NCI-H2081 treated with DMSO at 0.1 percent for 48 hours (cell line): ENCODE data around the gene RELN.
"Not testable (repeated sequence)": the region's sequence is repeated elsewhere in the genome, so short reads cannot be mapped to it uniquely, and the experiment has no call there.

Source experiments
- DNase-seq: peaks from one replicate; lab custom pipeline; 2025; lab: John Stamatoyannopoulos, UW

RELN gene

DNA sequence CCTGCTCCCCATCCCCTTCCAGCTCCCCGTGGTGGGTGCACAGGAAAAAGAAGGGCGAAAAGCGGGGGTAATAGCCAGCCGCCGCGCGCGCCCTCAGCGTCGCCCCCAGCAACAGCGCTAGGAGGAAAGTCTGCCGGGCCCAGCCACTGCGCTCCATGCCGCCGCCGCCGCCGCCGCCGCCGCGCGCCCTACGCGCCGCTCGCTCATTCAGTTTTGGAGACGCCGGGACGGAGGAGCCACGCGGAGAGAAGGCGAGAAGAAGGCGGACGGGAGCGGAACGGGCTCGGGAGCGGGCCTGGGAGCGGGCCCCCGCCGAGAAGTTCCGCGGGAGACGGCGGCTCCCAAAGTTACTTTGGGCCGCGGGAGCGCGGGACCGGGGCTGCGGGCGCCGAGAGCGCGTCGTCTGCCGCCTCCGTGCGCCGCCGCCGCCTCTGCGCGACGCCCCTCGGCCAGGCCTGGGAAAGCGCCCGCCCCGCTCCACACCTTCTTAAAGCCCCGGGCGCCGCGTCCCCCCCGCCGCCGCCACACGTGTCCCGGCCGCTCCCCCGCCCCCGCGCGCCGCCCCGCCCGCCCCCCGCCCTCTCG is at the start of gene RELN:
RELN (minus strand) TSS at position 459 of the 585 bp plus-strand sequence; CDS start at position 157, 302 bp downstream.
- no peak for DNase-seq

DNA sequence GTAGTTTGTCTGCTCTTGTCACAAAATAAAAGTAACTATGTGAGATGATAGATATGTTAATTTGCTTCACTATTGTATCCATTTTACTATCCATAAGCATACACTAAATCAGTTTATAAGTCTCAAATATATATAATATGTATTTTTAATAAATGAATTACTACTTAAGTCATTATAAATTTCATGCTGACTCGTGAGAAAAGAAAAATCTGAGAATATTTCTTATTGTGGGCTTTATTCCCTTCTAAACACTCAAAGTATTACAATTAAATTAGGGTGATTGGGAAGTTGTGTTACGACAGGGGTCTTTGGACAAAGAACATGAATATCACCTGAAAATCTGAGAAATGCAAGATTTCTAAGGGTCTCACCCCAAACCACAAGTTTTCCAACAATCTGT is 48.7 kb upstream of the RELN start:
- DNase-seq = no peak

DNA sequence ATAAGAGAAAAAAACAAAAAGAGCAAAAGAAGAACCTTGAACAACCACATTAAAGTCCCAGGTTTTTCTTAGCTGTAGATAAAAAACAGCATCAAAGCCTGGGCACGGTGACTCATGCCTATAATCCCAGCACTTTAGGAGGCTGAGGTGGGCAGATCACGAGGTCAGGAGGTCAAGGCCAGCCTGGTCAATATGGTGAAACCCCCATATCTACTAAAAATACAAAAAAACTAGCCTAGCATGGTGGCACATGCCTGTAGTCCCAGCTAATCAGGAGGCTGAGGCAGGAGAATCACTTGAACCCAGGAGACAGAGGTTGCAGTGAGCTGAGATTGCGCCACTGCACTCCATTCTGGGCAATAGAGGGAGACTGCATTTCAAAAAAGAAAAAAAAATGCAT is 47.4 kb upstream of the RELN start:
- DNase-seq = not testable (repeated sequence)

DNA sequence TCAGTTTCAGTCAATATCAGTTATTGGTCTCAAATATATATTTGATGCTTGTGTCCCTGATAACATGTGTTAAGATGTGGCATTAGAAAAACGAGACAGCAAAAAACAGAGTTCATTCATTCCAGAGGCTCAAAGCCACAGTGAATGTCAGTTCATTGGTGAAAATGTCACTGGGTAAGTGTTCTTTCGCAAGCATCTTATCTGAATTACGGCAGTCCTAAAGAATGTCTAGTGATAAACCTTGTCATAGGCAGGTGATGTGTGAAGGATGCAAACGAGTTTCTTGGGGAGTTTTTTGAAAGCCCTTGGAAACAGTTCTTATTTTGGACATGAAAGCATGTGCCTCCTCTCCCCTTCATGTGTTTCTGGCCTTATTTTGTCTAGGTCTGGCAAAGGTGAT is 45.9 kb upstream of the RELN start:
- no peak for DNase-seq

DNA sequence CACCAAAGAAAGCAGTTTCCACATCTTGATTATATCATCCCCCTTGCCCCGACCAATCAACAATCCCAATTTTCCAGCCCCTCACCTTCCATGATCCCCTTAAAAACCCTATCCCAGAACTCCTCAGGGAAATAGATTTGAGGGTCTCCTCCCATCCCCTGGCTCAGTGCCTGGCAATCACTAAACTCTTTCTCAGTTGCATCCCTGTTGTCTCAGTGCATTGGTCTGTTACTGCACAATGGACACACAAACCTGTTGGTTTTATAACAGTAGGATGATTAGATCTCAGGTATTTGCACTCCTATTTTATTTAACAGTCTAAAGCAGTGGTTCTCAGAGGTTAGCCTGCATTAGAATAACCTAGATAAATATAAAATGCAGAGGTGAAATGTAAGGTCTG is 45.2 kb upstream of the RELN start:
- no peak for DNase-seq

DNA sequence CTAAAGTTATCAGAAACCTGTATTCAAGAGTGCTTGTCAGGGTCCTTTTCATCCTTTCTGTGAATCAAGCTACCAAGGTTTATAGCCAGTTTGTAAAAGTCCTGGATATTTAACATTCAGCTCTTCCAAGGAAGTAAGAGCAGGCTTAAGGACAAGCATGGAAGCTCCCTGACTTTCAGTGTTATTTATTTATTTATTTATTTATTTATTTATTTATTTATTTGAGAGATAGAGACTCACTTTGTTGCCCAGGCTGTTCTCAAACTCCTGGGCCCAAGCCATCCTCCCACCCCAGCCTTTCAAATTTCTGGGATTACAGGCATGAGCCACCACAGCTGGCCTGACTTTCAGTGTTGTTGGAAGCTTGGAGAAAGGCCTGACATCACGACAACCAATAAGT is 44.4 kb upstream of the RELN start:
- no peak for DNase-seq

DNA sequence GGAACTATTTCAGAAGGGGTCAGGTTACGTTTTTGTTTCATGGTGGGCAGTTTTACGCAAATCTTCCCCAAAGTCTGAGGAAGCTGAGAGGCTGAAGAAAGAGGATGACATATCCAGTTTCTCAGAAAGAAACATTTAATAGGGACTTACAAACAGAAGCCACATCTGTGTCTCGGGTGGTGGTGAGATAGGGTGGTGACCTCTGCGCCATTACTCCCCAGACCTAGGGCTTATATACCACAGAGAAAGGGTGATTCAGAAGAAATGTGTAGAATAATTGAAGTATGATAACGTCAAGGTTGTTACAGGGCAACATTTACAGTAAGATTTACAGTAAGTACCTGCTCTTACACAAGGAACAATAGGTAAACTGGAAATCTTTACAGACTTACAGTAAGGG is 43.0 kb upstream of the RELN start:
- DNase-seq = no peak

DNA sequence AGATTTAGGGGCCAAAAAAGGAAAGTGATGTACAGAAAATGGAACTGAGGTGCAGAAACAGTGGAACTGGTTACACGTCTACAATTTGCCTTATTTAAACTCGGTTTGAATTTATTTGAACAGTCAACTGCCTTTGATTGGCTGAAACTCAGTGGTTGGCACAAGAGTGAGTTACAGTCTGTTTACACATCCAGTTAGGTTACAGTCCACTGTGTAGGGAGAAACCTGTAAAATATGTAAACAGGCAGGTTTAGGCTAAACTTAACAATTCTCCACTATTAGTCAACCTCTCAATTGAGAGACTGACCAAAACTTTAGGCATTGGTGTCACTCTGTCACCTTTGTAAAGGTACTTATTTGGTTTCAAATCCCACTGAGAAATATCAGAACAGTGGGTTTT is 40.3 kb upstream of the RELN start:
- no peak for DNase-seq

DNA sequence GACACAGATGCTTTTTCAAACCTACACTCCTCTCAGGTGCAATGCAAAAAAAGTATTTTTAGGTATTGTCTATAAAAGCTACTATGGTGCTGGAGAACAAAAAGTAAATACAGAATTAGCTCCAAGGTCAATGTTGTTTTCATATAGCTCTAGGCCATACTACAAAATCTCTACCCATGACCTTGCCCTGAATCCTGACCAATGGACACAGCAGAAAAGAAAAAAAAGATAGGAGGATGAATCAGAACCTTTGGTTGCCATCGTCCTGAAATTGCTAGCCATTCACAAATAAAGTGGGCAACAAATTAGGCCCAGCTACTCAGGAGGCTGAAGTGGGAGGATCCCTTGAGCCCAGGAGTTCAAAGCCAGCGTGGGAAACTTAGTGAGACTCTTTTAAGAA is 35.2 kb upstream of the RELN start:
- no peak for DNase-seq

DNA sequence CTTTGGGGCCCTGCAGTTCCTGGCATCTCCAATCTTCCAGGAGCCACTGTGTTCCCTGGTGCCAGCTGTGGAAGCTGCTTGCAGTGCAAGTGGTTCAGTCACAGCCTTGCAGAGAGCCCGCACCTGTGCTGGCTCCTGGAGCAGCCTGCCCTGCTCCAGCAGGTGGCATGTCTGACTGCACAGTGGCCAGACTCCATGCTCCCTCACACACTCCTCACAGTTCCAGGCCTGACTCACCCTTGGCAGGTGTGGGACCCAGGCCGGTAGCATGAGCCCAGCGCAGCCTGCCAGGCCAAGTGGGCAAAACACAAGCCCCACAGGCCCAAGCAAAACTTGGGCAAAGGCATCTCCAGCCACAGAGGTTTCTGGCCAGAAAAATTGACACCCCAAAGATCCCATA is 33.6 kb upstream of the RELN start:
- no peak for DNase-seq

DNA sequence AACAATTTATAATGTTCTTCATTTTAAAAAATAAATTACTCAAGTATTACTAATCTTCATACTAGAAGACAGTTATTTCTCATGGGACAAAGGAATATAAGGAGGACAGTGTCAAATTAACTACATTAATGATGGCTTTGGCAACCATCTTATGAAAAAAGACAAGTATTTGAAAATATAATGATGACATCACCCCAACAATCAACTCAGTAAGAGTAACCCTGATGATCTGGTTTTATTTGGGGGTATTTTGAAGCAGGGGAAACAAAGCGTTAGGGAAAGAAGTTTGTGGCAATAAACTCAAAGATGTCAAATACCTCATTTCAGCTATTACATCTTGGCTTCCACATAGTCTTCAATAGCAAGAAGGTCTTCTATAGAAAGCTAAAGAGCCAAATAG is 29.0 kb upstream of the RELN start:
- DNase-seq = no peak

DNA sequence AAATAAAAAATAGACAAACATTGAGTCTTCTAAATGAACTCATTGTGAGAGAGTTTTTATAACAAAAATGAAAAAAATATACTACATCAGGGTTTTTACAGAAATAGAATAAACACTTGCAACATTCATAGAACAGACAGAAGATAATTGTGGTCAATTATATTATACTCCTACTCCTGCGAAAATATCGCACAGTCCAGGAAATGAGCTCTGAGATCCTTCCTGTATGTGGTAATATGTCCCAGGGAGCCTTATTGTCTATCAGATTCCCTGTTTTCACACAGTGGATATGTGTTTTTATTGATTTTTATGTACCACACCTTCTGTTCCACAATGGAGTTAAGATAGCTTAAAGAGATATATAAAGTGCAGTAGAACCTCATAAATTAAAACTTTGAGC is 27.5 kb upstream of the RELN start:
- no peak for DNase-seq

DNA sequence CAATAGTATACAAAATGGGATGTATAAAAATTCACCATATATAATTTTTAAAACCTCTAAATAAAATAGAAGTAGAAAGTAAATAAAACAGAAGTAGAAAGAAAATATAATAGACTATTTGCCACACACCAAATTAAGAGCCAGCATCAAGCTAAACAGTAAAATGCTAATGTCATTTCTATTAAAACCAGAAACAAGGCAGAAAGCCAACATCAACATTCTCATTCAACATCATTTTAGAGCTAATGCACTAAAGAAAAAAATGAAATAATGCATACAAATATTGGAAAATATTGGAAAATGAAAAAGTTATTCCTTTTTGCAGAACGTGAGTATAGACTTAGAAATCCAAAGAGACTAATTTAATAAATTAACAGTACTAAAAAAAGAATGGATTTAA is 23.4 kb upstream of the RELN start:
- no peak for DNase-seq

DNA sequence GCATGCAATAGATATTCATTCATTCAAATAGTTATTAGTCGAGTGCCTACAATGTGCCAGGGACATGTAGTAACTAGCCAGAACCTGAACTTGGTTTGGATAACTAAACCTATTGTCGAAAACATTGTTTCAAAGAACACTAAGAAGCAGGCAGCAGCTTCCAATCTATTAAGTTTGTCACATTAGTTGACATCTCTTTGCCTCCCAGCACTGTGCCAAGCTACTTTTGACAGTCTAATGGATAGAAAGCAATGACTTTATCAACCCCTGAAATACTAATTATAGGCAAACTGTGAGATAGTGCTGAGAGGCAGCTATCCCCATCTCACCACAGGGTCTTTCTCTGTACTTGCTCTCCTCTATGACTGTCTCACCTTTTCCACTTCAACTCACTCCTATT is 22.4 kb upstream of the RELN start:
- no peak for DNase-seq

DNA sequence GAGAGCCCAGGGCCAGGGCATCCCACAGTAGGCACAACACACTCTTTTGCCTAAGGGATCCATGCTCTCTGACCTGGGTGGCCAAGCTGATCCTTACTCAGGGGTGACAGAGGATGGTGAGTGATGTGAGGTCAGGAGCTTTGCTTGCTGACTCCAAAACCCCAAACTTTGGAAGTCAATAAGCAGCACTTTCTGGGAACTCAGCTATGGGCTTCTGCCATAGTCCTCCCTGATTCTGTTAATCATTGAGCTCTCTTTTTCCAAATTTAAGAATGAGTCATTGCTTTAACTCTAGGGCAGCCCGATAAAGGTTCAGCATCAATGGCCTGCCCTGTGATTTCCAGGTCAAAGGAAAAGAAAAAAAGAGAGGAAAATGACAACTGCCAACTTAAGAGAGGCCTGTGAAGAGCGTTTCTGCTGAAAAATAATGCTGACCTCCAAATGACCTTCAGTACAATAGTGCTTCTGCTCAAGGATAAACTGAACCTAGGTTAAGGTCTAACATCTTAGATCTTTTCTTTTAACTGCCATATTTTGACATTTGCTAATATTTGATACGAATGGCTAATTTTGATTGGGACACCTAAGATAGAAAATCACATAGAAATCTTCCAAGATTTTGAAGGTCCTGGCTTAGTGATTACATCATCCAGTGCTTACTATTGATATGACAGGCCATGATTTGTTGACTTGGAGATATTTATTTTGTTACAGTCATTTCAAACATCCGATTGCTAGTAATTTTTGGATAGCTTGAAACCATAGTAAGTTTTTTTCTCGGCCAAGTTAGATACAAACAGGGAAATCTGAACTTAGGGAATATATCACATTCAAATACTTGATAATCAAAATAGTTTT is 20.8 kb upstream of the RELN start:
- no peak for DNase-seq

DNA sequence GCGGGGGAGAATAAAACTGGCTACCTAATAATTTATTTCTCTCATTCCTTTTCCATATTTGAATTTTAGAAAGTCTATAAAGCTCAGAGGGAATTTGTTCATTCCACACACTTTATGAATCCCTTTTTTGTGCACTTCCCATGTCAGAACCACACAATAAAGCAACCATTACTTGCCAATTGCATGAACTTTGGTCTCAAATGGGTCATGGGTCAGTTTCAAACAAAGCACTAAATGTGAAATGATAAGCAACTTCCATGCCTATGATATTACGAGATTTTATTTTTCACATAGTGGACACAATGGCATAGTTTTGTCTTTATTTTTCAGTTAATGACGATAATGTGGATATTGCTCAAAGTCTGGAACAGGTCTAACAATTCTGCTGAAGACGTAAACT is 18.6 kb upstream of the RELN start:
- DNase-seq = no peak

DNA sequence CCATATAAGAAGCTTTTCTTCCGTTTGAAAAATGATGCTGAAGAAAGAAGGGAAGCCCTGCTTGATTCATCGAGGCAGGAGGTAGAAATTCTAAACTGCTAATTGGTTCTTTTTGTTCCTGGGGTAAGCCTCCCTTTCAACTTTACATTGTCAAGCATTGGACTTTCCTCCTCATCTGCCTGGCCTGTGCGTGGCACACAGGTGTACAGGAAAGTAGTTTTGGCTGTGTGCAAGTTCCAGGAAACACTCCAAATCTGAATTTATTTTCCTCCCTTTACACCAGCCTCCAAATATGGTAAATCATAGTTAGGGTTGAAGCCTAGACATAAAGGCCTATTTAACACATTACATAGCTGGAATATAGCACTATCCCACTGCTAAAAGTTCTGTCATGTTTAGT is 18.2 kb upstream of the RELN start:
- no peak for DNase-seq

DNA sequence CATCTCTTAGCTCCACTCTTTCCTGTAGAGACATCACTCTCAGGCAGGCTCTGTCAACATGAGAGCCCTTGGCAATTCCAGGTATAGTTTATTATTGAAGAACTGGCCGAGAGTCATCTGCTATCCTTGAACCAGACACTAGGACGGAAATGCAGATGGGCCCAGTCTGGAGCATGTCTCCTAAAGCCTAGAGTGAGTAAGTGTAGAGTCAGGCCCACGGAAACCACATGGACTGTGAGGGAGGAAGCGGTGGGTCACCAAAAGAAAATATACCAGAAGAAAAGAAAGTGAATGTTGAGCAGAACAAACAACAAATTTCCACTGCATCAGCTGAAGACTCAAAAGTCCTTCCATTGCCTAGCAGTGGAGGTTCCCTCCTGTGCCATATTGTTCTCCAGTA is 15.7 kb upstream of the RELN start:
- DNase-seq = no peak

DNA sequence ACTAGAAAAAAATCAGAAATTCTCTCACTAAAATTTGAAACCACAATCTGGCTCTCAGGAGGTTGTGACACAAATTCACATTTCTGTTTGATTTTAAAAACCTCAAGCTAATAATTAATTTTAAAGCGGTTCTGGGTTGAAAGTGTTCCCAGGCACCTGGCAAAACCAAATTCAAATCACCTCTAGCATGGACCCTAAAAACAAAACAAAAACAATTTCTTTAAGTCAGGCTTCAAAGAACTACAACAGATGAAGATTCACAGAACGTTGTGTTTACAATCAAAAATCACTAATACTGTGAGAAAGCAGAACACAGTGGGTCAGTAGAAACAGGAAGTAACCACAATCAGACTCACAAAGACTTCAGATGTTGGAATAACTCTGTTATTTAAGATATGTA is 7.2 kb upstream of the RELN start:
- DNase-seq = no peak

DNA sequence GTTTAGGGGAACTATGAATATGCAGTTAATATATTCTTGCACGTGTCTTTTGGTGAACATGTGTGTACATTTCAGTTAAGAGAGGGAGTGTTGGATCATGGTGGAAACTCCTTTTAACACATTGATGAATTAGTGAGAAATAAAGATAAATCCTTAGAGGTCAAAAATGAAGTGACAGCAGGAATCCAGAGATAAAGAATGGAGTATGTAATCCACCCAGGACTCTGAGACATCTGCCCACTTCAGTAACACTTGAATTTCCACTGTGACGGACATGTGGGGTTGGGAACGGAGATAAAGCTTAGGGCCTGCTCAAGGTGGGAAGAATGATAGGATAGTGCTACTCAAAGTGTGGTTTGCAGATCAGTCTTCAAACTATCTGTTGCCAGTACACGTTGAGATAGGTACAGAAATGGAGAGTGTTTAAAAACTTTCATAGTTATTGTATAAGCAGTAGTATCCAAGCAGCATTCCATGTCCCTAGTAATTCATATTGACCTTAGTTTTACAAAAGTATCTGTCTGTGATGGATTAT is 6.6 kb upstream of the RELN start:
- DNase-seq = no peak

DNA sequence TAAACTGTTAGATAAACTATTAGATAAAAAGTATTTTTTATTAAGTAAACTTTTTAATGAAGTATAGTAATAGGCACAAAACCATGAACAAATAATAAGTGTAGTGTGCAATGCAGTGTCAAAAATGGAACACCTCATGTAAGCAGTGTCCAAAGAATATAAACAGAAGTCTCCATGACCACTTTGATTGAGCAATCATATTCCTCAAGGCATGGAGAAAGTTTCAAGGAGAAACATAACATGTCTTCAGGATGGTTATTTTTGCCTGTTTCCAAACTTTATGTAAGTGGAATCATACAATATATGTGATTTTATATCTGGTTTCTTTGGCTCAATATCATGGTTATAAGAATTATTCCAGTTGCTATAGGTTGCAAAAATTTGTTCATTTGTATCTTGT is 6.1 kb upstream of the RELN start:
- no peak for DNase-seq

DNA sequence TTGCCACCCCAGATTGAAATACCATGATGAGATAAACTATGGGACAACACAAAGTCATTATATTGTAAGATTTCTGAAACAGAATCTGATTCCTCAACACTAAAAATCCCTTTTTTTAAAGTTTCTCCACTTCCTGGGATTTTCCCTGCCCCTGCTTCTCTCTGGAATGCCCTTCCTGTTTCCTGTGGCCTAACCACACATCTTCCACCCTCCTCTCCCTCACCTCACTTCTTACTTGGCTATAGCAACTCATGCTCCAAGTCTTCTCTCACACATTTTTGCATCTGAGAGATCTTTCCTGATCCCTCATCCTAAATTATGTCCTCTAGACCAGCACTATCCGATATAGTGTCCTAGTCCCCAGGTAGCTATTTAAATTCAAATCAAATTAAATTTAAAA is 4.1 kb upstream of the RELN start:
- DNase-seq = no peak

DNA sequence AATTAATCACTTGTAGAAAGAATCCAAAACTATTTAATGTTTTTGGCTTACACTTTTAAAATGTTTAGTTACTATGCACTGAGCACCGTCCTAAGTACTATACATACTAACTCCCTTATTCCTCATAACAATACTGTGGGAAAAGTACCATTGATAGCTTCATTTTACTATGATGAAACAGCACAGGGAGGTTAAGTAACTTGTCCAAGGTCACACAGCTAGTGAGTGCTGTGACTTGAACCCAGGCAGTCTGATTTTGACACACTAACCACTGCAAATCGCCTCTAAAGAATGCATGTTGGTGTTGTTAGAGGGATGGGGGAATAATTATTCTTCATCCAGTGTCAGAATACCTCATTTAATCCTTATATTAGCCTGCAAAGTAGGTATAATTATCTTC is 1.9 kb upstream of the RELN start:
- no peak for DNase-seq

DNA sequence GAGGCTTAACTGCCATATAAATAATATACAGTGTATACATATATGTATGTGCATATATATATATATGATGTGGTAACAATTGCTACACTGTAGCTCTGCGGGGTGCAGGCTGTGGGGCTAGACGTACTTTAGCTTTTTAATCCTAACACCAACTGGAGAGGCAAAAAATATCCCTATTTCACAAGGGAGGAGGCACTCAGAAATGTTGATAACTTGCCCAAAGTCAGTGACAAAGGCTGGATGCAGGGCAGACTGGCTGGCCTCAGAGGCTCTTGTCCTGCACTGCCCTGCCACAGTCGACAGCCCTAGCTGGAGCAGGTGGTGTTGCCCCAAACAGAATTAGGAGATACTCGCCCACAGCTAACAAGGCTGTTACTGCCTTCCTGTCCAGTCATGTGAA is 1.5 kb upstream of the RELN start:
- no peak for DNase-seq
